Astrocyte of the cerebellum (primary cell): ENCODE results near the gene ANK2.

Experiments
- DNase-seq: peaks from one replicate; pipeline ENCODE4 v3.0.0-alpha.2; 2011; ENCODE audit warnings: low read depth
- H3K4me3 ChIP-seq: 2 replicates; pipeline ENCODE4 v1.5.1; 2011; ENCODE audit warnings: mild to moderate bottlenecking, low read depth, low read length, moderate library complexity
- in situ Hi-C: cut with HindIII; loops from 2 replicates; pipeline ENCODE4 v1.10.0; 2017; ENCODE audit warnings: low sequenced_read_pairs
- TF ChIP-seq, protein P1 (sequence below): IDR thresholded peaks from 2 replicates; pipeline ENCODE4 v1.5.1; 2012; ENCODE audit warnings: low read length, low read depth, moderate library complexity, mild to moderate bottlenecking; ENCODE audit errors: missing control alignments

Gene ANK2

GRCh38 chr4:113383111-113383785 lies 333.8 kb downstream of the ANK2 start:
- DNase-seq = peak; percentile 76
- in situ Hi-C loops = no loop called here
- H3K4me3 ChIP-seq = no peak overlapping the region
- TF ChIP-seq, protein P1, sequence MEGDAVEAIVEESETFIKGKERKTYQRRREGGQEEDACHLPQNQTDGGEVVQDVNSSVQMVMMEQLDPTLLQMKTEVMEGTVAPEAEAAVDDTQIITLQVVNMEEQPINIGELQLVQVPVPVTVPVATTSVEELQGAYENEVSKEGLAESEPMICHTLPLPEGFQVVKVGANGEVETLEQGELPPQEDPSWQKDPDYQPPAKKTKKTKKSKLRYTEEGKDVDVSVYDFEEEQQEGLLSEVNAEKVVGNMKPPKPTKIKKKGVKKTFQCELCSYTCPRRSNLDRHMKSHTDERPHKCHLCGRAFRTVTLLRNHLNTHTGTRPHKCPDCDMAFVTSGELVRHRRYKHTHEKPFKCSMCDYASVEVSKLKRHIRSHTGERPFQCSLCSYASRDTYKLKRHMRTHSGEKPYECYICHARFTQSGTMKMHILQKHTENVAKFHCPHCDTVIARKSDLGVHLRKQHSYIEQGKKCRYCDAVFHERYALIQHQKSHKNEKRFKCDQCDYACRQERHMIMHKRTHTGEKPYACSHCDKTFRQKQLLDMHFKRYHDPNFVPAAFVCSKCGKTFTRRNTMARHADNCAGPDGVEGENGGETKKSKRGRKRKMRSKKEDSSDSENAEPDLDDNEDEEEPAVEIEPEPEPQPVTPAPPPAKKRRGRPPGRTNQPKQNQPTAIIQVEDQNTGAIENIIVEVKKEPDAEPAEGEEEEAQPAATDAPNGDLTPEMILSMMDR = no peak

GRCh38 chr4:113384600-113384999 lies 335.1 kb downstream of the ANK2 start:
- no peak overlapping the region for H3K4me3 ChIP-seq
- no peak for DNase-seq
- TF ChIP-seq, protein P1 = no peak
- in situ Hi-C loops = no loop called here

DNA sequence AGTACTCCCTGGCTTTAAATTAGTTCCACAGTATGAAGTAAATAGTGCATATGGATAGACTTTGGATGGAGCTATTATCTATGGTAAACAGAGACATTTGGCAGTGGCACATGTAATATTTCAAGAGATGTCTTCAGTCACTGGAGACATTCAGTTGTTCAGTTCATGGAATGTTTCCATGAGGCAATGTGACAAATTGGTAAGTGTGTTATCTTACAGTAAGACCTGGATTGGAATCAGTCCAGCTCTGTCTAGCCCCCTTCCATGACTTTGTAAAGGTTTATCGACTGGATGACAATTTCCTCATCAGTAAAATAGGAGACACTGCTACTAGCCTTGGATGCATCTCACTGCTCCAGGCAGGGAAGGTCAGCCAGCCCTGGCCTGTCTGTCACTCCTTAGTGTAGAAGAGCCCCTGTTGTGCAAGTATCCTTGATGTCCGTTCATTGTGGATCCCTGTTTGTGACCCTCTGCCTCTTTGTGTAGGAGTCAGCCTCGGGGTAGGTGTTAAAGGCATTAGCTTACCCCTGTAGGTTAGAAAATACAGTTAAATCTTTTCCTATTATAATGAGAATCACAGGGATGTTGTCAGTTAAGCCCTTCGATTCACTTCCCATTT lies 335.9 kb downstream of the ANK2 start:
- in situ Hi-C loops = no loop called here
- TF ChIP-seq, protein P1 = no peak
- DNase-seq = no peak

DNA sequence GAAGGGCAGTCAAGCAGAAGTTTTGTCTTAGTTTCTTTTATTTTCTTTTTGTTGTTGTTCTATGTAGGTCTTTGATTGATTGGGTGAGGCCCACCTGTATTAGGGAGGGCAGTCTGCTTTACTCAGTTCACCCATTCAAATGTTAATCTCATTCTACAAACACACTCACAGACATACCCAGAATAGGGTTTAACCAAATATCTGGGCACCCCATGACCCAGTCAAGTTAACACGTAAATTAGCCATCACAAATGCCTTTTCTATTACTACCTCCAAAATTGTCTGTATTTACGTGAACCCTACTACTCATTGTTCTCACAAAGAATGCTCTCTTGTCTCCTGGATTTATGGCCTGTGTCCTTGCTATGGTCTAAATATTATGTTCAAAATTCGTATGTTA lies 339.7 kb downstream of the ANK2 start:
- DNase-seq = no peak
- no peak overlapping the region for H3K4me3 ChIP-seq
- TF ChIP-seq, protein P1 = no peak
- in situ Hi-C loops = no loop called here

More for the DNA sequence above, 335.9 kb downstream of the ANK2 start:
- no peak overlapping the region for H3K4me3 ChIP-seq

DNA sequence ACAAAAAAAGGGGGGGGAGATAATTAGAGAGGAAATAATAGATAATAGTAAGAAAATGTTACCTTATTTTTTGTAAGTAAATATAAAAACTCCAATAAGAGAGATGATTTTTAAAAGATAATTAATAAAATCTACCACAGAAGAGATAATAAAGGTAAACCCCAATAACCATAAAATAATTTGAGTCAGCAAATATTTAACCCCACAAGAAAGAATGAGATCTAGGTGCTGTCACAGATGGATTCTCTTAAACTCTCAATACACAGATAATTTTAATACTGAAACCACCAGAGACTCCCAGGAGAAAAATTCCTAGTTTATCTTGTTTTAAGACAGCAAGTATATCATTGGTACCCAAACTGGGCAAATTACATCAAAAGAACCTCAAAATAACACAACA lies 341.4 kb downstream of the ANK2 start:
- no peak overlapping the region for H3K4me3 ChIP-seq

DNA sequence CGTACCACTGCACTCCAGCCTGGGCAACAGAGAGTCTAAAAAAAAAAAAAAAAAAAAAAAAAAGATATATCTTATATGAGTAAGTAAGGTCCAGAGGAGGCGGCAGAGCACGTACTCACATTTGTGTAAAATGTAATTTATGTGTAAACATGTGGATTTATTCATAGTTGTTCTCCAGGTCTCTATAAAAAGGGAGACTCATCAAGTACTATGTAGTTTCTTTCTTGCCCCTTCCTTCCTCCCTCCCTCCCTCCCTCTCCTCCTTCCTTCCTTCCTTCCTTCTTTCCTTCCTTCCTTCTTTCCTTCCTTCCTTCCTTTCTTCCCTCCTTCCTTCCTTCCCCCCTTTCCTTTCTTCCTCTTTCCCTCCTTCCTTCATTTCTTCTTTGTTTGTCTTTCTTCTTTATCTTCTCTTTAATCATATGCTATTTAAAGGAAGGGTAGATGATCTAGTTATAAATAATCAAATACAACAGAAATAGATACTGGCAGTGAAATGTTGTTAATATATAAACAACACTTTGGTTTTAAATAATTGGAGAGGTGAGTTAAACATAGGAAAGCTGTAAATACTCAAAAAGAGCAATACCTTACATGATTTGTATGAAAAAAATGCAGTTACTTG lies 344.8 kb downstream of the ANK2 start:
- in situ Hi-C loops = loop anchor here (10.0 kb wide), 2 partner anchors 361 to 981 kb away; no protein-coding TSS in a partner anchor
- no peak overlapping the region for H3K4me3 ChIP-seq
- TF ChIP-seq, protein P1 = no peak
- no peak for DNase-seq

More for the DNA sequence above, 341.4 kb downstream of the ANK2 start:
- TF ChIP-seq, protein P1 = no peak
- DNase-seq = no peak
- in situ Hi-C loops = loop anchor here (10.0 kb wide), 2 partner anchors 364 to 984 kb away; no protein-coding TSS in a partner anchor
